HepG2 (cell line): ENCODE data around the gene VNN1. TPM values are rescaled to one million over a fixed set of nuclear protein-coding genes. Genes with fewer than 3 reads are reported as not detected.
"Not testable (repeated sequence)": the region's sequence is repeated elsewhere in the genome, so short reads cannot be mapped to it uniquely, and the experiment has no call there.

Experiments used
- ATAC-seq: fragments of 200-7000 bp; cut with Tn5 transposase; 3 replicates; pipeline ENCODE4 v1.9.1; 2020; ENCODE audit warnings: mild to moderate bottlenecking, moderate library complexity
- BruUV-seq: library from RNA; stranded (reverse); fragments of 400-500 nt; replicated peaks from 2 replicates; lab custom pipeline; 2021; lab: Mats Ljungman, UMichigan
- CTCF ChIA-PET: fragments of 300-600 bp; formaldehyde crosslinking; extraction: SDS; loops from one replicate; lab custom pipeline; 2021; ENCODE audit warnings: low total read pairs, inconsistent platforms, low intra/inter-chr PET ratio; lab: Yijun Ruan, JAX
- POLR2A ChIA-PET: fragments of 350-600 bp; sonication (Branson Sonifier 250); formaldehyde crosslinking; loops from one replicate; lab custom pipeline; 2020; ENCODE audit warnings: antibody characterized with exemption, inconsistent platforms; lab: Yijun Ruan, JAX
- DNase-seq: peaks from one replicate; pipeline ENCODE4 v3.0.0-alpha.2; 2015; ENCODE audit warnings: low spot score
- FAIRE-seq: peaks from 3 replicates; lab custom pipeline; 2011; peaks lifted over from hg19 to GRCh38; lab: Jason Lieb, UNC
- H2AFZ ChIP-seq: one replicate; pipeline ENCODE4 v1.6.1; 2011; ENCODE audit warnings: low read length, inconsistent platforms
- H3K27ac ChIP-seq: fragments of 300-600 bp; 3 replicates; pipeline ENCODE4 v1.8.0; 2011; ENCODE audit warnings: mixed run types, mild to moderate bottlenecking, mixed read lengths, low read length, inconsistent platforms; ENCODE audit not compliant: insufficient read depth; ENCODE audit errors: extremely low read length
- H3K27me3 ChIP-seq, 2 experiments: fragments of 200-600 bp in 1 of 2; 2 replicates in 1 of 2; 3 replicates in 1 of 2; pipeline versions ENCODE4 v1.6.0 to v1.8.0; 2011; ENCODE audit warnings: low read length in 2 of 2, mild to moderate bottlenecking in 2 of 2, moderate library complexity in 2 of 2, inconsistent platforms in 1 of 2; ENCODE audit not compliant: insufficient read depth in 2 of 2, control insufficient read depth in 1 of 2
- H3K36me3 ChIP-seq, 2 experiments: fragments of 200-600 bp in 1 of 2; replicated peaks in 1 of 2; 2 replicates in 1 of 2; 3 replicates in 1 of 2; pipeline versions ENCODE4 v1.5.1 to v1.8.0; 2011; ENCODE audit warnings: low read length in 2 of 2, inconsistent platforms in 1 of 2; ENCODE audit not compliant: insufficient read depth in 2 of 2, control insufficient read depth in 1 of 2
- H3K4me1 ChIP-seq: 2 replicates; pipeline ENCODE4 v1.5.1; 2012; ENCODE audit warnings: low read length, inconsistent platforms; ENCODE audit not compliant: insufficient read depth
- H3K4me2 ChIP-seq: 2 replicates; pipeline ENCODE4 v1.6.0; 2011; ENCODE audit warnings: low read depth, low read length, inconsistent platforms
- H3K4me3 ChIP-seq, 3 experiments: fragments of 200-600 bp in 1 of 3; sonication (generic), shearing (Covaris generic) in 1 of 3; replicated peaks in 1 of 3; 2 replicates each; pipeline ENCODE4 v1.5.1; 2011 to 2016; ENCODE audit warnings: low read length in 3 of 3, inconsistent platforms in 2 of 3, low read depth in 2 of 3, mild to moderate bottlenecking in 2 of 3, control low read depth in 1 of 3, mixed read lengths in 1 of 3; ENCODE audit not compliant: insufficient read depth in 1 of 3
- H3K79me2 ChIP-seq: one replicate; pipeline ENCODE4 v1.6.1; 2011; ENCODE audit warnings: low read length, inconsistent platforms; ENCODE audit not compliant: insufficient read depth
- H3K9ac ChIP-seq: 2 replicates; pipeline ENCODE4 v1.6.0; 2011; ENCODE audit warnings: mild to moderate bottlenecking, low read depth, low read length, inconsistent platforms; ENCODE audit not compliant: insufficient read depth
- H3K9me3 ChIP-seq: 2 replicates; pipeline ENCODE4 v1.5.1; 2012; ENCODE audit warnings: mild to moderate bottlenecking, low read length
- H4K20me1 ChIP-seq: 2 replicates; pipeline ENCODE4 v1.6.0; 2011; ENCODE audit warnings: inconsistent platforms, mild to moderate bottlenecking, low read length, moderate library complexity; ENCODE audit not compliant: insufficient read depth
- ARNT ChIP-seq: fragments of 450-650 bp; IDR thresholded peaks from 2 replicates; pipeline ENCODE4 v1.6.1; 2017
- CC2D1A ChIP-seq: sonication (generic); formaldehyde crosslinking; IDR thresholded peaks from 2 replicates; pipeline ENCODE4 v1.8.1; 2023; ENCODE audit warnings: mild to moderate bottlenecking, missing genetic modification reagents
- DNMT1 ChIP-seq: sonication (generic); formaldehyde crosslinking; IDR thresholded peaks from 2 replicates; pipeline ENCODE4 v1.5.1; 2020; ENCODE audit warnings: mild to moderate bottlenecking, missing genetic modification reagents
- ELK4 ChIP-seq: sonication (generic); formaldehyde crosslinking; IDR thresholded peaks from 2 replicates; pipeline ENCODE4 v1.9.0; 2021; ENCODE audit warnings: missing genetic modification reagents, borderline replicate concordance
- NKX3-1 ChIP-seq: sonication (generic); formaldehyde crosslinking; IDR thresholded peaks from 2 replicates; pipeline ENCODE4 v1.5.0; 2020; ENCODE audit warnings: missing genetic modification reagents
- ZNF512B ChIP-seq: sonication (generic); formaldehyde crosslinking; IDR thresholded peaks from 2 replicates; pipeline ENCODE4 v1.5.1; 2020; ENCODE audit warnings: missing genetic modification reagents, mild to moderate bottlenecking, borderline replicate concordance
- ZNF615 ChIP-seq: sonication (generic); formaldehyde crosslinking; IDR thresholded peaks from 2 replicates; pipeline ENCODE4 v1.5.0; 2020; ENCODE audit warnings: mild to moderate bottlenecking, missing genetic modification reagents, borderline replicate concordance
- ZNF747 ChIP-seq: sonication (generic); formaldehyde crosslinking; IDR thresholded peaks from 2 replicates; pipeline ENCODE4 v1.8.1; 2023; ENCODE audit warnings: missing genetic modification reagents, mild to moderate bottlenecking, borderline replicate concordance
- ZNF749 ChIP-seq: sonication (generic); formaldehyde crosslinking; IDR thresholded peaks from 2 replicates; pipeline ENCODE4 v1.8.0; 2022; ENCODE audit warnings: mild to moderate bottlenecking, missing genetic modification reagents, moderate library complexity, borderline replicate concordance
- WGBS: methylation state at CpG from one replicate; pipeline ENCODE4 v1.1.6; 2017; ENCODE audit warnings: low lambda C conversion rate; 5-methylcytosine and 5-hydroxymethylcytosine counted together
- in situ Hi-C: cut with HindIII; loops from 2 replicates; pipeline ENCODE4 v1.10.0; 2017; ENCODE audit warnings: low pct_unique_long_range_greater_than_20kb; ENCODE audit not compliant: extremely low pct_ligation_motif_present
- intact Hi-C: fragments of 100-400 bp; cut with micrococcal nuclease; formaldehyde crosslinking; loops from one replicate; pipeline ENCODE4 v1.10.0; 2022; ENCODE audit not compliant: unreplicated experiment
- polyA plus RNA-seq, 8 experiments: library from polyadenylated mRNA; depleted of rRNA in 3 of 8; stranded (reverse) in 7 of 8; unstranded in 1 of 8; fragments of >200 nt; fragmentation: Illumina TruSeq in 4 of 8; extraction: Trizol in 4 of 8; gene quantifications; 2 replicates each; pipeline versions ENCODE4 v1.2.1 to v1.2.3, GENCODE V29; 2011 to 2016; ENCODE audit warnings: low read depth in 4 of 8, missing spikeins in 1 of 8, mixed read lengths in 1 of 8; ENCODE audit not compliant: insufficient read depth in 1 of 8
- total RNA-seq, 5 experiments: library from RNA; depleted of rRNA; stranded (reverse); fragments of >200 nt; fragmentation: Illumina TruSeq; extraction: Trizol; gene quantifications; 2 replicates each; pipeline ENCODE4 v1.2.3, GENCODE V29; 2016; ENCODE audit warnings: low read depth in 1 of 5

VNN1 gene
- total and polyA plus RNA-seq, 2 of the 13 experiments (the other 11 are each of a cell fraction or from before 2014, with no cell fraction given): 0.62 to 4.0 TPM

GRCh38 chr6:132683543-132683942 is 30.3 kb downstream of the VNN1 start:
- no TSS peak for BruUV-seq
- Histone ChIP-seq H3K27me3 (peaks cover 1 to 6% of the 10 kb centered on the region in 2 experiments; a peak in 1 of 5 replicates), H3K4me3 (no peak overlapping the region), H3K36me3 (no peaks in the 10 kb centered on the region), H3K9me3 (no peaks in the 10 kb centered on the region), H4K20me1 (no peaks in the 10 kb centered on the region), H3K9ac (no peak overlapping the region), H2AFZ (no peak overlapping the region), H3K4me2 (no peak overlapping the region), H3K27ac (no peak overlapping the region), H3K79me2 (no peaks in the 10 kb centered on the region), H3K4me1 (no peaks in the 10 kb centered on the region)
- CTCF ChIA-PET: no interaction called here
- DNase-seq (peak; percentile 10), FAIRE-seq (no peak), ATAC-seq (peak; percentile 33; the same call in 1 of the 3 replicates)
- POLR2A ChIA-PET: no interaction called here
- 50% methylated on average over 6 of the region's 6 CpGs for WGBS
- TF ChIP-seq DNMT1 (CRISPR knock-in tag) (no peak), ZNF747 (CRISPR knock-in tag) (no peak), NKX3-1 (CRISPR knock-in tag) (no peak), ELK4 (CRISPR knock-in tag) (no peak), ZNF512B (CRISPR knock-in tag) (no peak), ZNF615 (CRISPR knock-in tag) (no peak), ARNT (no peak), ZNF749 (CRISPR knock-in tag) (no peak), CC2D1A (CRISPR knock-in tag) (no peak)
- in situ Hi-C loops: no loop called here
- intact Hi-C loops: no loop called here

- H3K36me3 ChIP-seq, H3K27ac ChIP-seq, CTCF ChIA-PET, H3K9me3 ChIP-seq, H4K20me1 ChIP-seq, H3K4me1 ChIP-seq, FAIRE-seq, intact Hi-C loops, H3K4me3 ChIP-seq, H3K27me3 ChIP-seq, in situ Hi-C loops, H3K4me2 ChIP-seq, DNase-seq, H2AFZ ChIP-seq, BruUV-seq, H3K79me2 ChIP-seq, H3K9ac ChIP-seq, POLR2A ChIA-PET, ATAC-seq: not testable (repeated sequence)
Measured at GRCh38 chr6:132679094-132679493, 34.8 kb downstream of the VNN1 start.
